RWPE2 (cell line): ENCODE measurements around the gene RNF148.

Experiments used
- ATAC-seq: fragments of 200-7000 bp; cut with Tn5 transposase; 3 replicates; pipeline ENCODE4 v1.9.1; 2021; ENCODE audit warnings: low read depth
- DNase-seq: peaks from one replicate; pipeline ENCODE4 v3.0.0-alpha.2; 2020; ENCODE audit warnings: low spot score
- H3K27ac ChIP-seq: fragments of 450-650 bp; 2 replicates; pipeline ENCODE4 v1.5.1; 2017; ENCODE audit warnings: mild to moderate bottlenecking; ENCODE audit not compliant: poor library complexity, severe bottlenecking
- H3K27me3 ChIP-seq: fragments of 250-450 bp; sonication (Bioruptor Pico); 2 replicates; pipeline ENCODE4 v1.5.1; 2021; ENCODE audit warnings: mild to moderate bottlenecking, moderate library complexity; ENCODE audit not compliant: insufficient read depth, poor library complexity, severe bottlenecking
- H3K36me3 ChIP-seq: fragments of 250-450 bp; sonication (Bioruptor Pico); 2 replicates; pipeline ENCODE4 v1.5.1; 2020; ENCODE audit warnings: low read depth, mild to moderate bottlenecking, moderate library complexity
- H3K4me1 ChIP-seq: fragments of 250-450 bp; sonication (Bioruptor Pico); 2 replicates; pipeline ENCODE4 v1.5.1; 2021; ENCODE audit warnings: mild to moderate bottlenecking, moderate library complexity; ENCODE audit not compliant: insufficient read depth, poor library complexity, severe bottlenecking
- H3K4me3 ChIP-seq: fragments of 250-450 bp; sonication (Bioruptor Pico); 2 replicates; pipeline ENCODE4 v1.5.1; 2021; ENCODE audit warnings: mild to moderate bottlenecking, moderate library complexity; ENCODE audit not compliant: severe bottlenecking
- H3K9me3 ChIP-seq: fragments of 250-450 bp; sonication (Bioruptor Pico); 2 replicates; pipeline ENCODE4 v1.5.1; 2021; ENCODE audit warnings: mild to moderate bottlenecking, moderate library complexity; ENCODE audit not compliant: severe bottlenecking
- CTCF ChIP-seq: fragments of 450-650 bp; IDR thresholded peaks from one replicate; pipeline ENCODE4 v1.5.1; 2017; ENCODE audit warnings: mild to moderate bottlenecking, moderate library complexity; ENCODE audit not compliant: poor library complexity, severe bottlenecking

Gene RNF148

GRCh38 chr7:122652876-122653275, 49.8 kb downstream of the RNF148 start:
- DNase-seq (no peak), ATAC-seq (no peak)
- no peaks in the 10 kb centered on the region for H3K4me1 ChIP-seq
- H3K4me3 ChIP-seq: no peak overlapping the region
- no peak overlapping the region for H3K27ac ChIP-seq
- H3K36me3 ChIP-seq: no peaks in the 10 kb centered on the region
- TF ChIP-seq CTCF: no peak
- H3K9me3 ChIP-seq: no peaks in the 10 kb centered on the region
- no peaks in the 10 kb centered on the region for H3K27me3 ChIP-seq
